NT2/D1 (cell line): Measurements from ENCODE around the gene ULBP3.

Source experiments
- SUZ12 ChIP-seq: IDR thresholded peaks from 2 replicates; pipeline ENCODE4 v1.6.1; 2011; ENCODE audit not compliant: insufficient read length, insufficient read depth; ENCODE audit errors: extremely low read depth
- ZNF274 ChIP-seq: IDR thresholded peaks from 2 replicates; pipeline ENCODE4 v1.6.1; 2011; ENCODE audit warnings: mild to moderate bottlenecking, low read depth, low read length

DNA sequence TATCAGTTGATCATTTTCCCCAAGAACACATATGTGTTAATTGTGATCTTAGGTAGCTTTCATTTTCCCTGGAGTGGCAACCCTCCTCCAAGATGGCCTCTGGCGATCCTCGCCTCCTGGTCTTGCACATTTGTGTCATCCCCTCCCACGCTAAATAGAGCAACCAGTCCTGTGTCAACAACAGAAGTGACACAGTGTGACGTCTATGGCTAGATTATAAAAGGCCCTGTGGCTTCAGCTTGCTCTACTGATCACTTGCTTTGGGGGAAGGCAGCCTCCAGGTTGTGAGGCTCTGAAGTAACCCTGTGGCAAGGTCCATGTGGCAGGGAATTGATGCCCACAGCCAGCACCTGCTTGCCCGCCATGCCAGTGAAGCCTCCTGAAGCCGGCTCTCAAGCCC is 43.3 kb upstream of the ULBP3 start:
- no peak for TF ChIP-seq SUZ12
- TF ChIP-seq ZNF274, result no peak
